ENCODE results near the gene SPATC1L.

The SPATC1L gene

DNA sequence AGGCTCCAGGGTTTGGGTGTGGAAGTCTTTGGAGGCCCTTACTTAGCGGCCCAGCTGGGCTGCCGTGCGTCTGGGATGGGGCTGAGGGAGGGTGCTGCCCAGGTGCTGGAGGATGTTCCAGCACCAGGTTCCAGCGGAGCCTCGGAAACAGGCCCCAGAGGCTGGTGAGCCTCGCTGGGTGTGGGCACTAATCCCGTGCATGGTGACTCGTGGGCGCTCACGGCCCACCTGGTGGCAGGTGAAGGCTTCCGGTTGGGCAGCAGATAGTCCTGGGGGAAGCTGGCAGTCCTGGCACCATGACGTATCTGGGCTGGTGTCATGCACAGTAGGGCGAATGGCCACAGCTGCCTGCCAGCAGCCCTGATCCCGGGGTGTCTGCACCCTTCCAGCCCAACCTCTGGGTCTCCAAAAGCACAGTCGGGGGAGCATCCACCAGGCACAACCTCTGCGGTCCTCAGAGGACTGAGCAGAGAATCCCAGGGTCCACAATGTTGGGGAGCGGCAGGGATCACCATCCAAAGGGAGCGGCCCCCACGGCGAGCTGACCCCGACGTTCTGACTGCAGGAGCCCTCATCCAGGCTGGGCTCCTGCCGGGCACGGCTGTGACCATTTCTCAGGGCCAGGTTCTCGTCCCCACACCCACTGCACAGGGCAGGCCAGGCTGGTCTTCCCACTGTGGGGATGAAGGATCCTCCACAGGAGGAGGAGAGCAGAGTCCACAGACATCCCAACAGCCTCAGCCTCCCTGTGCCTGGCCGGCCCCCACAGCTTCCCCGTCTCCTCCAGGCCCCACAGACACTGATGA is 54.2 kb downstream of the SPATC1L start:
- no peak for DNase-seq

DNA sequence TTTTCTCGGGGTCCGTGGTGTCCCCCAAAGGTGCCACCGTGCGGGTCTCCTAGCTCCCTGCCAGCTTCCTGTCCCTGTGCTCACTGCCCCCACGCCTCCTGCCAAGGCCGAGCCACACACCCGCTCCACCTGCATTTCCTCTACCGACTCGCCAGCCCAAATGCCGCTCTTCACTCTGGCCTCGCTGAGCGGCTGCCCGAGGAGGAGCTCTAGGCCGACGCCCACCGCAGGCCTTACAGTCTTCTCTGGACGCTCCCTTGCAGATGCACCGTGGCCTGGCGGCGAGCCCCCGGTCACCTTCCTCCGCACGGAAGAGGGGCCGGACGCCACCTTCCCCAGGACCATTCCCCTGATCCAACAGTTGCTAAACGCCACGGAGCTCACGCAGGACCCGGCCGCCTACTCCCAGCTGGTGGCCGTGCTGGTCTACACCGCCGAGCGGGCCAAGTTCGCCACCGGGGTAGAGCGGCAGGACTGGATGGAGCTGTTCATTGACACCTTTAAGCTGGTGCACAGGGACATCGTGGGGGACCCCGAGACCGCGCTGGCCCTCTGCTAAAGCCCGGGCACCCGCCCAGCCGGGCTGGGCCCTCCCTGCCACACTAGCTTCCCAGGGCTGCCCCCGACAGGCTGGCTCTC is 55.2 kb downstream of the SPATC1L start:
- no peak for DNase-seq

DNA sequence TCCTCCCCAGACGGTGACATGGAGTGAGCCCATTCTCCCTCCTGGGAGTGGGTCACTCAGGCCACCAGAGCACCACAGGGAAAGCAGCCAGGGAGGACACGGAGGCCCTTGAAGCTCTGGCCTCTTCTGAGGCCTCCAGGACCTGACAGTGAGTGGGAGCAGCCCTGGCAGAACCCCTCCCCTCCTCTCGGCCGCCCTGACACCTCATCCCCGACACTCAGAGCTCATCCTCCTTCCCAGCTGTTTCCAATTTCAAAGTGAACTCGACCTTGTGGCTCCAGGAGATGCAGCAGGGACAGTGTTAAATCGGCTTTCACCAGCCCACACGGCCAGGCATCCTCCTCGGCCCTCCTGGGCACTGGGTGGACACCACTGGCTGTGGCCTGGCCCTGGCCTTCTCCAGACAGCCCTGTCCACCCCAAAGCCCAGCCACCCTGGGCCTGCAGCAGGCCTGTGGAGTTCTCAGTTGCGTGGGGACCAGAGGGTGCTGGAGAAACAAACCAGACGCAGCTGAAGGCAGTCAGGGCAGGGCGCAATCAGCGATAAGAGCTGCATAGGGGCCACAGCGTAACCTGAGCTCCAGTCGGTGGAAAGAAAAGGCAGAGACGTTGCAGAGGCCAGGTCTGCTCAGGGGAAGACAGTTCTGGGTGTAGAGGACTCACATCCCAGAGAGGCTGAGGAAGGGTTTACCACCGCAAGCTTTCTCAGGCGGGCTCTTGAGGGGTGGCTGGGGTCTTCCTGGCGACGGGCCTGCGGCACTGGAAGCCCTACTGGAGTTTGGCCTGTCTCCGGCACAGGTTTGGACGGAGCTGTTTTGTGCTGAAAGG is 55.9 kb downstream of the SPATC1L start:
- DNase-seq, result no peak

DNA sequence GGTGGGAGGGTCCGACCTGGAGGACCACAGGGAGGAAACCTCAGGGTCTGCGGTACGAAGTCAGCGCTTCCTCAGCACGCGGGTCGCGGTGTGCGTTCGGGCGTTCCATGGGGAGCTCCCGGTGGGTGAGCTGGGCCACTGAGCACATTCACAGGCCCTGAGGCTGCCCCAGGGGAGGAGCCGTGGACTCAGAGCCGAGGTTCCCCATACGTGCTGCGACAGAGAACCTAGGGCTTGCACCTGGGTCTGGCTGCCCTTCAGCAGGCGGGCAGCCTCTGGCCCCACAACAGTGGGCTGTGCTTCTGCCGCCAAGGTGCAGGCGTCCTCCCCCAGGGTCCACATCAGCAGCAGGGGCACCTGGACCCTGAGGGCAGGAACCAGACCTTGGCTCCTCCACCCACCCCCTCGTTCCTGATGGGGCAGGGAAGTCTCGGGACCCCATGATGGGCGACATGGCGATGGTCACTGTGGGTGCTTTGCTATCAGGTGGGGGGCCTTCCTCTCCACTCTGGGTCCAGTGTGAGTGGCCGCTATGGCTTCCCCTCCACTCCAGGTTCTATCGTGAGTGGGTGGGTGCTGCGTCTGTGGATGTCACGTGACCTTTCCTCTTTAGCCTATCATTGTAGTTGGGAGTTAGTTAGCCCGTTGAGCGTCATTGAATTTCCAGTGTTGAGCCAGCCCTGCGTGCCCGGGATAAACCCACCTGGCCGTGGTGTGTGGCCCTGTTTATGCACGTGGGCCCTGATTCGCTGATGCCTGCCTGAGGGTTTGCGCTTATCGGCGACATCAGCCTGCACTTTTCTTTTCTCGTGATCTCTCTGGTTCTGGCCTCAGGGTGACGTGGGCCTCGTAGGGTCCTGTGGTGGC is 56.8 kb downstream of the SPATC1L start:
- DNase-seq, result no peak

- no peak for DNase-seq
Measured at GRCh38 chr21:46126309-46127238, 57.7 kb downstream of the SPATC1L start.

DNA sequence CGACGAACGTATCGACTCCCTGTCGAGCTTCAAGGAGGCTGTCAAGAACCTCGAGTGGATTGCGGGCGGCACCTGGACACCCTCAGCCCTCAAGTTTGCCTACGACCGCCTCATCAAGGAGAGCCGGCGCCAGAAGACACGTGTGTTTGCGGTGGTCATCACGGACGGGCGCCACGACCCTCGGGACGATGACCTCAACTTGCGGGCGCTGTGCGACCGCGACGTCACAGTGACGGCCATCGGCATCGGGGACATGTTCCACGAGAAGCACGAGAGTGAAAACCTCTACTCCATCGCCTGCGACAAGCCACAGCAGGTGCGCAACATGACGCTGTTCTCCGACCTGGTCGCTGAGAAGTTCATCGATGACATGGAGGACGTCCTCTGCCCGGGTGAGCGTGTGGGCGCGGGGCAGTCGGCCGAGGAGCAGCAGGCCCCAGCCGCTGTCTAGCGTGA is 58.4 kb downstream of the SPATC1L start:
- DNase-seq, result no peak

DNA sequence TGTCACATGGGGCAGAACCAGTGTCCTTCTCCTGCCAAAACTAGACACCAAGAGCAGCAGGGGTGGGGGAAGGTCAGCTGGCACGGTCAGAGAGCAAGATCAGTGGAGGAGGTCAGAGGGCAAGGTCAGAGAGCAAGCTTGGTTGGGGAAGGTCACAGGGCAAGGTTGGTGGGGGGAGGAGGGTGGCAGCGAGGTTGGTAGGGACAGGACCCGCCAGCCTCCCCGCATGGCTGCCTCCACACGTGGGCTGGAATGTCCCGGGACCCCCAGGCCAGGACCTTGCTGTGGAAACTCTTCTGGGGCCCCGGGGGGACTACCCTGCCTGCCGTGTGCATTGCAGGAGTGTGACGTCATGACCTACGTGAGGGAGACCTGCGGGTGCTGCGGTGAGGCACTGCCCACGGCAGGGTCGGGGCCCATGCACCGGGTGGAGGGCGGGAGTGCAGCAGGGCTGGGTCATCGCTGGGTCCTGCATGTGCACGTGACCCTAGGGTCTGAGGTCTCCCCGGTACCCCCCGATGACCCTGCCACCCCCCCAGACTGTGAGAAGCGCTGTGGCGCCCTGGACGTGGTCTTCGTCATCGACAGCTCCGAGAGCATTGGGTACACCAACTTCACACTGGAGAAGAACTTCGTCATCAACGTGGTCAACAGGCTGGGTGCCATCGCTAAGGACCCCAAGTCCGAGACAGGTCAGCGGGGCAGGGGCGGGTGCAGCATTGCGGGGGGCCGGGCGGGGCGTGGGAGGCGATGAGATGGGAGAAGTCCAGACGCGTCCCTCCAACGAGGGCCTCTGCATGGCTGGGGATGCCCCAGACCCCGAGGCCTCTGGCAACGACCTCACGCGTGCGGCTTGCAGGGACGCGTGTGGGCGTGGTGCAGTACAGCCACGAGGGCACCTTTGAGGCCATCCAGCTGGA is 59.1 kb downstream of the SPATC1L start:
- DNase-seq, result no peak

DNA sequence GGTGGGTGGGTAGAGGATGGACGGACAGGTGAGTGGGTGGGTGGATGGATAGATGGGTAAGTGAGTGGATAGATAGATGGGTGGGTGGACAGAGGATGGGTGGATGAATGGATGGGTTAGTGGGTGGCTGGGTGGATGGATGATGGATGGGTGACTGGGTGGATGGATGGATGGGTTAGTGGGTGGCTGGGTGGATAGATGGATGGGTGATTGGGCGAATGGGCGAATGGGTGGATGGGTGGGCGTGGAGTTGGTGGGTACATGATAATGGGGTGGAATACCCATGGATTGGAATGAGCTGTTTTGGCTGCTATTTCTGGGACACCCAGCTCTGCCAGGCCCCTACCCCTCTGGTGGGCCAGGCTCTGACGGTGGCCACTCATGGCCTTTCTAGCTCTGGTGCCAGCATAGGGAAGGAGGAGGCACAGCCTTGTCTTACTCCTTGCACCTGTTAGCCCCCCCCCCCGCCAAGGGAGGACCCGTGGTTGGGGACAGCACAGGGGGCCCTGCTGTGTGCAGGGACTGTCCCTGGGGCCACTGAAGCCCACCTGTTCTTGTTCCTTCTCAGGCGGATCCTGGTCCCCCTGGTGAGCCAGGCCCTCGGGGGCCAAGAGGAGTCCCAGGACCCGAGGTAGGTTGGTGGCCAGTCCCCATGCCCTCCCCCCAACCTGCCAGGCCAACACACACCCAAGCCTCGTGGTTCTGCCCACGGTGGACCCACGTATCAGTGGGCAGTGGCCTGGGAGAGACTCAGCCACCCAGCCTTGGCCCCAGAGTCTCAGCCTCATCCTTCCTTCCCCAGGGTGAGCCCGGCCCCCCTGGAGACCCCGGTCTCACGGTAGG is 60.0 kb downstream of the SPATC1L start:
- no peak for DNase-seq

GRCh38 chr21:46122758-46123683 is 61.2 kb downstream of the SPATC1L start:
- DNase-seq, result no peak

DNA sequence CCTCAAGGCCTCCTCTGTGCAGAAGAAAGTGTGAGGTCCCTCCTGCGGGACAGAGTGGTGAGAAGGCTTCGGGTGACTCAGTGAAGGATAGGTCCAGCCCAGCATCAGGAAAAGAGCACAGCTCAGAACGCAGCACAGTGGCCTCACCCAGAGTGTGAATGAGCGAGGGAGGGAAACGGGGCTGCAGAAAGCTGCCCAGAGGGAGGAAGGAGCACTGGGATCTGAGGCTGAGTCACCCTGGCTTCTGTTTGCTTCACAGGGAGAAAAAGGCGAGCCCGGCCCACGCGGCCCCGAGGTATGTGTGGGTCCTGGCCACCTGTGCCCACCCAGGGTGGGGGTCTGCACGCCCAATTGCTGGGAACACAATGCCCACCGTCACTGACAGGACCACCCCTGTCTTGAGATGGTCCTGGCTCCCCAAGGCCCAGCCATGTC is 62.0 kb downstream of the SPATC1L start:
- no peak for DNase-seq

- DNase-seq, result no peak
Measured at GRCh38 chr21:46121286-46122221, 62.7 kb downstream of the SPATC1L start.

GRCh38 chr21:46120301-46121285 is 63.7 kb downstream of the SPATC1L start:
- no peak for DNase-seq

- no peak for DNase-seq
Measured at GRCh38 chr21:46119637-46120271, 64.5 kb downstream of the SPATC1L start.

DNA sequence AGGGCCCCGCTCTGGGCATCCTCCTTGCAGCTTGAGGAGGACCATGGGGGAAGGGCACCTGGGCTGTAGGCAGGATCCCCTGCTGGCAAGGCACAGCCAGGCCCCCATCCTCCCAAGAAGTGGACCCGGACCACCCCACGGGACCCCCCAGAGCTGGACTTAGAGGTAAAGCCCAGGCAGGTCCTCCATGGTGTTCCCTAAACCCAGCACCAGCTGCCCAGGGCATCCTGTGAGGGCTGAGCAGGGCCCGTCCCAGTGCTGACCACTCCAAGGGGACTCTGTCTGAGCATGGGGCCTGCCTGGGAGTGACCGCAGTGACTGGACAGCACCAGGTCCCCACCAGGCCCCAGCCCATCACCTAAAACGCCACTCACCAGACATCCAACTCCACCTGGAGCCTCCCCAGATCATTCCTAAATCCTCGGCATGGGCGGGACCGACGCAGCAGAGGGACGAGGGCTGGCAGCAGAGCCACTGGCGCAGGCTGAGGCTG is 65.1 kb downstream of the SPATC1L start:
- DNase-seq, result no peak
